ENCODE results near the gene RPS21.

GRCh38 chr20:62423326-62423706, 36.4 kb downstream of the RPS21 start:
- TF ChIP-seq CTCF (IDR thresholded peaks at IDR 0.05): no peak
- TF ChIP-seq POLR2A (IDR thresholded peaks at IDR 0.05): no peak
